ENCODE data around the gene ZNF532. TPM values are rescaled to one million over a fixed set of nuclear protein-coding genes. Genes with fewer than 3 reads are reported as not detected.

Gene ZNF532
- total and polyA plus RNA-seq, 2 of the 13 experiments (the other 11 are each of a cell fraction or from before 2014, with no cell fraction given), result not detected

GRCh38 chr18:58937071-58937886 is 72.6 kb downstream of the ZNF532 start:
- H3K4me1 ChIP-seq (ENCODE audit: insufficient read depth, low read length), result no peaks in the 10 kb centered on the region
- no peak overlapping the region for H3K9ac ChIP-seq (ENCODE audit: insufficient read depth, low read depth, low read length)
- TF ChIP-seq GATAD1 (CRISPR knock-in tag; IDR thresholded peaks at IDR 0.05) (no peak), ZNF333 (CRISPR knock-in tag; IDR thresholded peaks at IDR 0.05; ENCODE audit: borderline replicate concordance) (no peak), ZNF530 (CRISPR knock-in tag; IDR thresholded peaks at IDR 0.05; ENCODE audit: low read depth) (no peak), CSRNP2 (CRISPR knock-in tag; conservative IDR thresholded peaks at IDR 0.05; ENCODE audit: low read depth) (no peak), SOX5 (CRISPR knock-in tag; IDR thresholded peaks at IDR 0.05; ENCODE audit: borderline replicate concordance) (no peak), ZSCAN29 (CRISPR knock-in tag; conservative IDR thresholded peaks at IDR 0.05) (no peak), SSRP1 (CRISPR knock-in tag; IDR thresholded peaks at IDR 0.05) (no peak), PBX3 (CRISPR knock-in tag; IDR thresholded peaks at IDR 0.05; ENCODE audit: borderline replicate concordance) (no peak), ETV5 (CRISPR knock-in tag; IDR thresholded peaks at IDR 0.05; ENCODE audit: borderline replicate concordance) (no peak), MEIS2 (CRISPR knock-in tag; IDR thresholded peaks at IDR 0.05) (no peak)
- H4K20me1 ChIP-seq (ENCODE audit: insufficient read depth, low read length), result no peaks in the 10 kb centered on the region
- BruUV-seq (replicated peaks), result no TSS peak
- ChIA-PET POLR2A (no interaction called here), CTCF (ENCODE audit: low intra/inter-chr PET ratio, low total read pairs) (no interaction called here)
- WGBS (ENCODE audit: low lambda C conversion rate), result 0% methylated on average over 3 of the region's 3 CpGs
- ATAC-seq, result no peak
- no peaks in the 10 kb centered on the region for H3K9me3 ChIP-seq (ENCODE audit: low read length)
- DNase-seq (ENCODE audit: low spot score), result no peak
- no peak overlapping the region for H3K27ac ChIP-seq (ENCODE audit: extremely low read length, insufficient read depth, low read length)
- no peak overlapping the region for H3K4me3 ChIP-seq (replicated peaks in 1 of 3; ENCODE audit: insufficient read depth in 1 of 3, low read depth in 2 of 3, low read length in 3 of 3)
- no peaks in the 10 kb centered on the region for H3K36me3 ChIP-seq (replicated peaks in 1 of 2; ENCODE audit: control insufficient read depth in 1 of 2, insufficient read depth in 2 of 2, low read length in 2 of 2)
- FAIRE-seq, result no peak
- no peaks in the 10 kb centered on the region for H3K79me2 ChIP-seq (ENCODE audit: insufficient read depth, low read length)
- H2AFZ ChIP-seq (ENCODE audit: low read length), result no peak overlapping the region
- intact Hi-C loops (cut with micrococcal nuclease; ENCODE audit: unreplicated experiment), result no loop called here
- H3K4me2 ChIP-seq (ENCODE audit: low read depth, low read length), result no peak overlapping the region
- in situ Hi-C loops (cut with HindIII; ENCODE audit: extremely low pct_ligation_motif_present, low pct_unique_long_range_greater_than_20kb), result no loop called here
- H3K27me3 ChIP-seq (ENCODE audit: control insufficient read depth in 1 of 2, insufficient read depth in 2 of 2, low read length in 2 of 2), result peaks cover 0 to 6% of the 10 kb centered on the region in 2 experiments; a peak in 1 of 5 replicates
